Effector CD8-positive, alpha-beta T cell (primary cell): ENCODE results near the gene UNC79.

Experiments used
- DNase-seq: peaks from one replicate; lab custom pipeline; 2025; lab: John Stamatoyannopoulos, UW

Gene UNC79

GRCh38 chr14:93708311-93708734 is 277.6 kb downstream of the UNC79 start:
- DNase-seq = no peak

- no peak for DNase-seq
These were observed 278.1 kb downstream of the UNC79 start for GRCh38 chr14:93708800-93709199.

- DNase-seq = no peak
These were observed 278.5 kb downstream of the UNC79 start for GRCh38 chr14:93709249-93709648.

DNA sequence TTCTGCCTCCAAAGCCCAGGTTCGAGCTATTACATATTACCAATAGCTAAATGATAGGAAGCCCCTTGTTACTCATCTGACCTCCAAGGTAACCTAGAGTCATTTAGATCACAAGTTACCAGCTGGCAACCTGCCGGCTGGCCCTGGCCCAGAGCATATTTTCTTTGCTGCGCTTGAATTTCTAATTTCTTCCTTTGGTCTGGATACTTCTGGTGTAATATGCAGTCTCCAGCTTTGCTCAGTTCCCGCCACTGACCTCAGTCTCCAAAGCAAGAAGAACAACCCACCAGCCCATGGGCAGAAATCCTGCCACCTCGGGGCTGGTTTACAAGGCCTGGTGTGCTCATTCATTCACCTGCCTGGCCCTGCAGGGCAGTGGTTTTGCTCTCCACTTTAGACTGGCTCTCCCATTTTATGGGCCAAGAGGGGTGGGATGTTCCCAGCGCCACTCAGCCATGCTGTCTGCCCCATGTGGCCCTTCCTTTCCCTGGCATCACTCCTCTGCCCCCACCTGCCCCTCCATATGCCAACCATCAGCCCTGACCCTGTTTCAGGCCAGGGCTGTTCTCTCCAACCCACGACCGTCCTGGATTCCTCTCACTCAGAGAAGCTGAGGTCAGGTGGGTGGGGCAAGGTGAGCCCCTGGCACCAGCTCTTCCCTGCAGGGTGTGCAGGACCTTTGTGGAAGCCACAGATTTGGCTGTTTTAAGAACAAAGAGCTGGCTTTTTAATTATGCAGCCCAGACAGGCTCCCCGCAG is 281.5 kb downstream of the UNC79 start:
- no peak for DNase-seq

- DNase-seq = no peak
These were observed 282.3 kb downstream of the UNC79 start for GRCh38 chr14:93712838-93713724.

- DNase-seq = no peak
These were observed 283.1 kb downstream of the UNC79 start for GRCh38 chr14:93713726-93714405.

DNA sequence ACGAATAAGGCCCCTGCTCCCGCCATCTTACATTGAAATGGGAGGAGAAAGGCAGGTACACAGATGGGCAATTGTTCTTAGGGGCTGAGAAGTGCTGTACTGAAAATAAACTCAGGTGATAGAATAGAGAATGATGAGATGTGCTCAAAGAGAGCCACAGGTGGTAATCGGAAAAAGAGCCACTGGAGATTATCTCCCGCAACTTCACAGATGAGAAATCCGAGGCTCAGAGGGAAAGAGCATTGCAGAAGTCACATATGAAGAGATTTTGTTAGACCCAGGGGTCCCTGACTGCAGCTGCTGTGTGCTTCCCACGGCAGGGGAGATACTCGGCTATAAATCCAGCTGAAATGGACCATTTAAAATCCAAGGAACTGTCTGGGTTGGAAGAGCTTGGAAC is 283.9 kb downstream of the UNC79 start:
- no peak for DNase-seq

GRCh38 chr14:93715279-93715927 is 284.7 kb downstream of the UNC79 start:
- DNase-seq = no peak

DNA sequence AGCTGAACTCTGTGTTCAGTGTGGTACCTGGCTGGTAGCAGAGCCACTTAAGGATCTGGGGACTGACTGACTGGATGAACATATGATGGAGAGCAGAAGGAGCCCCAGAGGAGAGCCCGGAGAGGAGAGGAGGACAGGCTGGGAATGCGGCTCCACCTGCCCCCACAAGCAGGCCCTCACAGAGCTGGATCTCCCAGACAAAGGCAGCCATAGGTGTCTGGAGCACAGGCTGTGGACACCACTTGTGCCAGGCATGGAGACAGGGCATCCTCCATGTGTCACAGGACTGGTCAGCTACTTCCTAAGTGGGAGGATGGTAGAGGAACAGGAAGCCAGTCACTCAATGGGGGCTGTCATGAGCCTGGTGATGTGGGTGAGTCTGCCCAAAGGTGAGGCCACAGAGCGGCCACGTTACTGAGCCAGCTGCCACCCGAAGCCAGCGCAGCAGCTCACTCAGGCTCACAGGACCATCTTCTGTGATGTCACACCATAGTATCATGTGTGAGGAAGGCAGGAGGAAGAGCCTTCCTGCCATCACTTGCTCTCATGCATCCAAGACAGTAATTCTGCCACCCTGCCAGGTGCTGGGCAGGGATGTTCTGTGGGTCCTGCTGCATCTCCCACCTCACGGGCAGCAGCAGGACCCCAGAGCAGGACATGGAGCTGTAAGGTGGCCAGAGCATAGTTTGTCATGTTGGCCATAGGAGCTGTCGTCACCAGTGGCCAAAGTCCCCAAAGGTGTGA is 285.4 kb downstream of the UNC79 start:
- no peak for DNase-seq

DNA sequence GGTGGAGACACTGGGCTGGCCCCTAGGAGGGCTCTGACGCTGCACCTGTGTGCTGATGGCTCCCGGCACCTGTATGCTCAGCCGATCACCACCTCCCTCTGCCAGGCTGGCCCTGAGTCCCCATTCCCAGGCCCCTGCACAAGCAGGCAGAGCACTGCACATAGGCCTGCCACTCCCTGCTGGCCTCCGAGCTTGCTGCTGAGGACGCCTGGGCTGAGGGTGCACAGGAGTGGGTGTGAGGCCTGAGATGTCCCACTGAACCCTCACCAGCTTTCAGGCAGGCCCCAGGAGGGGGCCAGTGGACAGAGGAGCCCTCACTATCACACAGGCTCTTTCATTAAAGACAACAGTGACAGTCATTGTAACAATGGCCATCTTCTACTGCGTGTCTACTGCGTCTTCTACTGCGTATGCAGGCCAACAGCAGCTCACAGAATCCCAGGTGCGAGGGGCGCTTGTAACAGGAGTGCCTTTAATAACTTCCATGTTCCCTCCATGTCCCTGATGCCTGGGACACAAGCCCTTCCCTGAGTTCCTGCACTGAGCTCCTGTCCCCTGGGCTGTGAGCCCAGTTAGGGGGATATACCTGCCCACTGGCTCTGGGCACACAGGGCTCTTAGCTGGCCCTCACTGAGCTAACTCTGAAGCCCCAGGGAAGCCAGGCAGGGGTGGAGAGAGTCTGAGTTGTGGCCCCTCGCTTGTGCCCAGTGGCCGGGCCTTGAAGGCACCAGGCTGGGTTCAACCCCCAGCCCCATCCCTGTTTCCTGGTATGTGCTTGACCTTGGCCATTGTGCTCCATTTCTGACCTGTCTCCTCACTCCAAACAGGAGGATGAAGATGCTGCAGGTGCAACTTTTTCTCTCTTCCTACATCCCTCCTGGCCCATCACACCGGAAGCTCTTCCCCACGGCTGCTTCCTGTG is 286.3 kb downstream of the UNC79 start:
- no peak for DNase-seq

- no peak for DNase-seq
These were observed 287.1 kb downstream of the UNC79 start for GRCh38 chr14:93717668-93718320.

- no peak for DNase-seq
These were observed 288.5 kb downstream of the UNC79 start for GRCh38 chr14:93719256-93719655.

DNA sequence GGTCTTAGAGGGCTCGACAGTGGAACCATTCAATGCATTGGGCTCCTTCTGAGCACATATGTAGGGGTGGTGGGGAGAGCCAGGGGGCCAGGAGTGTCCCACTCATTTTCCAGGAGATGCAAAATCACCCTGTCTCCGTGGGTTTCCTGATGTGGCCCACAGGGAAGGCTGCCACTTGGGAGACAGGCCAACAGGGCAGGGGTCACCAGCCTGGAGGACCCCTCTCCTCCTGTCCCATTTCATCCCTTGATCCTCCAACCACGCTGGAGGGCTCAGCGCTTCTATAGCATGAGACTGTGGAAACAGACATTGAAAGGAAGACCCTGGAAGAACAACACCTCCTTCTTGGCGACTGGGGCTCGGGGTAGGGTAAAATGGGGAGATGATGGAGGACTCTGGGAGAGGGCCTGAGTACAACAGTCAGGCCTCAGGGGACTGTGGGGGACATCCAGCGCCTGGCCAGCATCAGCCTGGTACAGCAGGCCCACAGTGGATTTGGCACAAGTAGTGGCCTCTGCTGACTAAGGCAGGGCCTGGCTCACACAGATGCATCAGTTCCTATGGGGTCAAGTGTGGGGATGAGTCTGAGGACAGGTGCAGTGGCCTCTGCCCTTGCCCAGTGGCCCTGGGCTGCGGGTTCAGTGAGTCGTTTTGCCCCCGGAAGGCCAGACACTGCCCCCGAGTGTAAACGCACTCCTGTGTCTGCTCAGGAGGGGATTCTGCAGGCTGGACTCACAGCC is 289.5 kb downstream of the UNC79 start:
- DNase-seq = no peak

GRCh38 chr14:93720981-93721483 is 290.3 kb downstream of the UNC79 start:
- DNase-seq = no peak

DNA sequence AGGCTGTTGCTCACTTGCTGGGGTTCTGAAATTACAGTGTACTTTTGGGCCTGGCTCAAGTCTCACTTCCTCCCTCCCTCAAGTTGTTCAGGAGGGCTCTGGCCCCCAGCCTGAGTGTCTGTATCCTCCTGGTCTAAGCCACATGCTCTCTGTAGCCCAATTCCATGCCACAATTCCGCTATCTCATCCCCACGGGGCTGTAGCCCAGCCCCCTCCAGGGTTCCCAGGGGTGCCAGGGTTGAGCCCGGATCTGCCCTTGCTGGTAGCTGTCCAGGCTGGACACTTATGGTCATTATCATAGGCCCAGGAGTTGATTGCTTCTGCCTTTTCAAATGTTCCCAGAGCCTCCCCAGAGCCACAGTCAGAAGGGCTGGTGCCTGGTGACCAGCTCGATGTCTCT is 292.3 kb downstream of the UNC79 start:
- DNase-seq = no peak

DNA sequence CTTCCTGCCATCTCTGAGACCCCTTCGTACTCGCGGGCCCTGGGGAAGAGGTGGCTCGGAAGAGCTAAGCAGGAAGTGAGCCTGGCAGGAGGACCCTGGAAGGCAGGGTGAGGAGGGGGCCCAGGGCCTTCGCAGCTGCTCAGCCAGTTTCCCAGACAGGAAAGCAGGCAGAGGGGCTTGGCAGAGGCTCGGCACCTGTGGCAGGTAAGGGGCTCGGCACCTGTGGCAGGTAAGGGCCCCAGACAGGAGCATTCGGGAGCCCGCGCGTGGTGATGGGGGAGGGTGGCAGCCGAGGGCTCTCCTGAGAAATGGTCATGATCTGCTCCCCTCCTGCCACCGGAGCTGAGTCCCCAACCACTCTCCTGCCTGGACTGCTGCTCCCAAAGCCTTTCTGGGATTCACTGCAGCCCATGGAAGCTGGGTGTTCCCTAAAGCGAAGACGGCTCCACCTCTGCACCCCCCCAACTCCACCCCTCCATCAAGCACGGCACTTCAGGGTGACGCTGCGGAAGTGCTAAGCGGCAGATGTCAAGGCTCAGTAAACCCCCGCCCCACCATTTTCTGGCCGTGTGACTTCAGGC is 294.4 kb downstream of the UNC79 start:
- DNase-seq = no peak

- no peak for DNase-seq
These were observed 295.3 kb downstream of the UNC79 start for GRCh38 chr14:93725993-93726392.

GRCh38 chr14:93727039-93727740 is 296.5 kb downstream of the UNC79 start:
- no peak for DNase-seq
